Neural progenitor cell (in vitro differentiated cells): Measurements from ENCODE around the gene TOMM7. TPM values are rescaled to one million over a fixed set of nuclear protein-coding genes. Genes with fewer than 3 reads are reported as not detected.
A peak's percentile ranks its signal among the peaks of the same experiment; 100 is the strongest.

Experiments used
- DNase-seq: peaks from one replicate; pipeline ENCODE4 v3.0.0-alpha.2; 2016; ENCODE audit warnings: low spot score
- H2AFZ ChIP-seq: fragments of 200-600 bp; sonication (generic); replicated peaks from 2 replicates; pipeline ENCODE4 v1.6.1; 2016; ENCODE audit warnings: antibody characterized with exemption
- H3F3A ChIP-seq: fragments of 200-600 bp; sonication (generic); 2 replicates; pipeline ENCODE4 v1.6.1; 2016; ENCODE audit warnings: antibody characterized with exemption, low read depth
- H3K27ac ChIP-seq: fragments of 200-600 bp; sonication (generic); 2 replicates; pipeline ENCODE4 v1.5.1; 2016; ENCODE audit warnings: mild to moderate bottlenecking
- H3K27me3 ChIP-seq: fragments of 200-600 bp; sonication (generic); 2 replicates; pipeline ENCODE4 v1.6.1; 2016; ENCODE audit warnings: mild to moderate bottlenecking, moderate library complexity
- H3K36me3 ChIP-seq: fragments of 200-600 bp; sonication (generic); 2 replicates; pipeline ENCODE4 v1.5.1; 2016
- H3K4me1 ChIP-seq: fragments of 200-600 bp; sonication (generic); 2 replicates; pipeline ENCODE4 v1.6.1; 2016; ENCODE audit warnings: mixed run types
- H3K4me2 ChIP-seq: fragments of 200-600 bp; sonication (generic); 2 replicates; pipeline ENCODE4 v1.6.1; 2016
- H3K4me3 ChIP-seq: fragments of 200-600 bp; sonication (generic); 2 replicates; pipeline ENCODE4 v1.5.1; 2016
- H3K79me2 ChIP-seq: fragments of 200-600 bp; sonication (generic); 2 replicates; pipeline ENCODE4 v1.6.1; 2016; ENCODE audit warnings: low read depth
- H3K9ac ChIP-seq: fragments of 200-600 bp; sonication (generic); 2 replicates; pipeline ENCODE4 v1.6.1; 2016
- H3K9me3 ChIP-seq: fragments of 200-600 bp; sonication (generic); 2 replicates; pipeline ENCODE4 v1.5.1; 2016; ENCODE audit warnings: low read depth
- H4K20me1 ChIP-seq: fragments of 200-600 bp; sonication (generic); 2 replicates; pipeline ENCODE4 v1.6.1; 2016; ENCODE audit warnings: low read depth
- H3K27ac Mint-ChIP-seq: 3 replicates; pipeline ENCODE4 v1.8.0; 2021; ENCODE audit warnings: mixed read lengths
- H3K27me3 Mint-ChIP-seq: 2 replicates; pipeline ENCODE4 v1.8.0; 2022; ENCODE audit warnings: low read depth, mild to moderate bottlenecking, inconsistent platforms, moderate library complexity, mixed read lengths; ENCODE audit not compliant: insufficient read depth
- H3K36me3 Mint-ChIP-seq: 3 replicates; pipeline ENCODE4 v1.8.0; 2021; ENCODE audit warnings: mixed read lengths
- H3K4me1 Mint-ChIP-seq: 3 replicates; pipeline ENCODE4 v1.8.0; 2021; ENCODE audit warnings: mixed read lengths
- H3K4me3 Mint-ChIP-seq: 3 replicates; pipeline ENCODE4 v1.8.0; 2021; ENCODE audit warnings: mild to moderate bottlenecking, moderate library complexity, mixed read lengths
- H3K9me3 Mint-ChIP-seq: 3 replicates; pipeline ENCODE4 v1.8.0; 2020; ENCODE audit warnings: mixed read lengths
- CTCF ChIP-seq: fragments of 200-600 bp; sonication (generic); IDR thresholded peaks from 2 replicates; pipeline ENCODE4 v1.5.1; 2017; ENCODE audit warnings: antibody characterized with exemption, mild to moderate bottlenecking
- EZH2 ChIP-seq: fragments of 200-600 bp; sonication (generic); IDR thresholded peaks from 2 replicates; pipeline ENCODE4 v1.6.1; 2017; ENCODE audit warnings: antibody characterized with exemption, mild to moderate bottlenecking, moderate library complexity
- EZH2phosphoT487 ChIP-seq: fragments of 200-600 bp; sonication (generic); IDR thresholded peaks from 2 replicates; pipeline ENCODE4 v1.6.1; 2017; ENCODE audit warnings: antibody characterized with exemption
- small RNA-seq: library from RNA; depleted of rRNA; stranded (forward); fragments of <200 nt; gene quantifications from one replicate; pipeline ENCODE3, GENCODE V24; 2015
- total RNA-seq: library from RNA; depleted of rRNA; stranded (reverse); fragments of >200 nt; gene quantifications from 2 replicates; pipeline ENCODE4 v1.2.3, GENCODE V29; 2015; ENCODE audit warnings: low replicate concordance

Gene TOMM7
- total RNA-seq, 1 donor from 2014 or later: 89.9 TPM

DNA sequence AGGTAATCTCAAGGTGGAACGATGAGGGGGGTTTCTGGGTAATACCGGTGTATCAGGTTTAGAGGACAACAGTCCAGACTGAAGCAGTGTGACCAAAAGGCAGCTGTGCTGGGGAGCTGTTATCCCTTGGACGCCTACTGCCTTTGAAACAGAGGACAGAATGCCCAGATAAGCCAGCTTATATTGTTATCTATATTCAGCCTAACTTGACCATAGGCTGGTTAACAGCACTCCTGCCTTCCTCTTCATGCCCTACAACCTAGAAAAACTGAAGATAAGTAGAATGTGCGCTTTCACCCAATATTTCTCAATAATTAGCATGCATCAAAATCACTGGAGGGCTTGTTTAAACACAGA, 50.8 kb downstream of the TOMM7 start:
- Histone ChIP-seq H4K20me1 (no peaks in the 10 kb centered on the region), H2AFZ (no peak overlapping the region), H3K4me1 (no peaks in the 10 kb centered on the region), H3K4me3 (no peak overlapping the region), H3K27me3 (no peaks in the 10 kb centered on the region), H3K4me2 (no peak overlapping the region), H3K9me3 (no peaks in the 10 kb centered on the region), H3K36me3 (no peaks in the 10 kb centered on the region), H3F3A (no peaks in the 10 kb centered on the region), H3K9ac (no peak overlapping the region), H3K27ac (no peak overlapping the region), H3K79me2 (no peaks in the 10 kb centered on the region)
- H3K4me3 Mint-ChIP-seq: no peak overlapping the region
- H3K9me3 Mint-ChIP-seq: peaks cover 2% of the 10 kb centered on the region
- H3K36me3 Mint-ChIP-seq: no peaks in the 10 kb centered on the region
- no peaks in the 10 kb centered on the region for H3K4me1 Mint-ChIP-seq
- peaks cover 3% of the 10 kb centered on the region for H3K27me3 Mint-ChIP-seq
- no peak overlapping the region for H3K27ac Mint-ChIP-seq
- TF ChIP-seq CTCF: no peak
- no peak for TF ChIP-seq EZH2
- TF ChIP-seq EZH2phosphoT487: no peak
- no peak for DNase-seq

GRCh38 chr7:22771194-22771871, 51.3 kb downstream of the TOMM7 start:
- Mint-ChIP-seq H3K9me3 (peaks cover 2% of the 10 kb centered on the region), H3K27ac (no peak overlapping the region)
- H4K20me1 ChIP-seq: no peaks in the 10 kb centered on the region

DNA sequence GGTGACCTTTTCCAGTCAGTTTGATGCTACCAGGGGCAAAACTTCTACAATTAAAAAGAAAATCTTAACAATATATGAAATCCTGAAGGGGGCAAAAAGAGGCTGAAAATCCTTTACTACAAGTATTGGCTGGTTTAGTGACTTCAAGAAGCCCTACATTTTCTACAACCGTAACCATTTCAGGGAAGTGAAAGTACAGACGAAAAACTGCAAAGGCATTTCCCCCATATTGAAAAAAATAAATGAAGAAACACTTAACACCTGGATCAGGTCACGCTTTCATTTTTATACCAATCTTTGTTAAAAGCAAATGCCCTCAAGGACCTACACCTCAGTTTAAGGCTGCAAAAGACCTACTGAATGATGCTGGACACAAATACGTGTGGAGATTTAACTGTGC, 57.0 kb downstream of the TOMM7 start:
- Mint-ChIP-seq H3K36me3 (no peaks in the 10 kb centered on the region), H3K4me3 (no peak overlapping the region), H3K4me1 (no peaks in the 10 kb centered on the region), H3K27ac (no peak overlapping the region), H3K27me3 (peaks cover 7% of the 10 kb centered on the region), H3K9me3 (peaks cover 4% of the 10 kb centered on the region)
- Histone ChIP-seq H3K4me2 (no peak overlapping the region), H3K4me1 (no peaks in the 10 kb centered on the region), H3K36me3 (no peaks in the 10 kb centered on the region), H3K27me3 (no peaks in the 10 kb centered on the region), H3F3A (no peaks in the 10 kb centered on the region), H3K9me3 (no peaks in the 10 kb centered on the region), H3K4me3 (no peak overlapping the region), H3K9ac (no peak overlapping the region), H3K27ac (no peak overlapping the region), H2AFZ (no peak overlapping the region), H3K79me2 (no peaks in the 10 kb centered on the region), H4K20me1 (no peaks in the 10 kb centered on the region)
- DNase-seq: no peak
- TF ChIP-seq EZH2phosphoT487 (no peak), CTCF (no peak)

More at GRCh38 chr7:22771194-22771871, 51.3 kb downstream of the TOMM7 start:
- Mint-ChIP-seq H3K4me1 (no peaks in the 10 kb centered on the region), H3K4me3 (no peak overlapping the region), H3K27me3 (peaks cover 3% of the 10 kb centered on the region), H3K36me3 (no peaks in the 10 kb centered on the region)
- H3K4me1 ChIP-seq: no peaks in the 10 kb centered on the region
- no peak overlapping the region for H3K27ac ChIP-seq
- no peak overlapping the region for H3K9ac ChIP-seq
- H3K4me3 ChIP-seq: no peak overlapping the region
- no peak for DNase-seq
- no peaks in the 10 kb centered on the region for H3K9me3 ChIP-seq
- H3F3A ChIP-seq: no peaks in the 10 kb centered on the region
- H3K36me3 ChIP-seq: no peaks in the 10 kb centered on the region
- H3K79me2 ChIP-seq: no peaks in the 10 kb centered on the region
- no peaks in the 10 kb centered on the region for H3K27me3 ChIP-seq
- no peak overlapping the region for H3K4me2 ChIP-seq
- no peak overlapping the region for H2AFZ ChIP-seq
- TF ChIP-seq CTCF (no peak), EZH2 (no peak), EZH2phosphoT487 (no peak)

Small RNAs within 50 kb of the gene (small RNA-seq; reads per million reads assigned to genes)
- 493 reads per million, percentile 99 among the genes with 10 or more reads in this experiment for gene SNORD93

Other genes with a start within 250 kb of the TOMM7 start
- gene IL6, start 95.6 kb downstream of the TOMM7 start, total RNA-seq: not detected in 2 replicates
- gene HYCC1, start 191.3 kb upstream of the TOMM7 start, total RNA-seq: 91.0 and 148 TPM in 2 replicates